Stimulated activated CD8-positive, alpha-beta memory T cell treated with anti-CD3 and anti-CD28 coated beads, Interleukin-15, amount 100 ng/mL, for 48 hours (primary cell): ENCODE measurements around the gene LDB3.
"Not testable (repeated sequence)": the region's sequence is repeated elsewhere in the genome, so short reads cannot be mapped to it uniquely, and the experiment has no call there.

Experiments used
- DNase-seq, 2 donors: peaks; one replicate each; pipeline ENCODE4 v3.0.0-alpha.2; 2020; ENCODE audit warnings: low read depth in 2 of 2

Gene LDB3

DNA sequence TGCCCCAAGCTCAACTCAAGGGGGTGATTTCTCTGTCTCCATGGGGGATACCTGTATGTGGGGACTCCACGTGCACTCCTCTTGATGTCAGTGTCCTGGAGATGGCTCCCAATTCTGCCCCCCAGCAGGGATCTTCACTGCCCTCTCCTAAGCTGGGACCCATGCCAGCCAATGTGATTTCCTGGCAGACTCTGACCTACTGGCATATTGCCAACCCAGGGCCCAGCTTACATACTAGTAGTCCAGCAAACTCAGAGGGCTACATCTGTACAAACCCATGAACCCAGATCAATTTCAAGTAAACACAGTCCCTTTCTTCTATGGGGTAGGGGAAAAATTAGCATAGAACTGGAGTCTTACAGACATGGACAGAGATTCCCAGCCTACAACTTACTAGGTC, 61.9 kb downstream of the LDB3 start:
- DNase-seq: no peak

DNA sequence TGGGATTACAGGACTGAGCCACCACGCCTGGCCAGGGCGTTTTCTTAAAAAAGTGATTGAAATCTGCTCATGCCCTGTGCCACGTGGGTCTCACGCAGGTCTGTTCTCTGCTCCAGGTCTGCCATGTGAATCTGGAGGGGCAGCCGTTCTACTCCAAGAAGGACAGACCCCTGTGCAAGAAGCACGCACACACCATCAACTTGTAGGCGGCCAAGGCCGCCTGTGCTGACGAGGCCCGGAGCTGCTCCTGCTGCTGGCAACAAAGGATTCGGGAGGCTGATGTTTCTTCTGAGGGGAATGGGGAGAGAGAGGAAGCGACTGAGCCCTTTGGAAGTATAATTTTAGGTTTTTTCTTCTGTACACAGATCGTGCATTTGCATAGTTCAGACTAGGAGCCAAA, 64.5 kb downstream of the LDB3 start:
- DNase-seq: no peak

DNA sequence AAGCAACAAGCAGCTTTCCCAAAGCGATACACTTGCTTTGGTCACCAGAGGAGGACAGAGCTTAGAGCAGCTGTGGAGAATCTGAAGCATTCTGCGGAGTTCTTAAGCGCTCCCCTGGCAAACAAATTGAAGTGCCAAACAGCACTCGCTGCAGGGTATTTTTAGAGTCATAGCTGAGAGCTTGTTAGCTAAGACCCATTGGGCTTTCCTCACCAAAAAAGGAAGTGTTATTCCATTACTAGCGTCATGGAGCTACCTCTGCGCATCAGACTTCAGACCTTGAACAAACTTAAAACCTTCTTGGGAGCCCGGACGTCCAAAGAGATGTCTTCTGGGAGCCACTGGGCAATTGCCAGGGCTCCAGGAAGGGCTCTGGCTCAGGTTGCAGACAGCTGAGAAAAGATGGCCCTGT, 65.0 kb downstream of the LDB3 start:
- DNase-seq: no peak

DNA sequence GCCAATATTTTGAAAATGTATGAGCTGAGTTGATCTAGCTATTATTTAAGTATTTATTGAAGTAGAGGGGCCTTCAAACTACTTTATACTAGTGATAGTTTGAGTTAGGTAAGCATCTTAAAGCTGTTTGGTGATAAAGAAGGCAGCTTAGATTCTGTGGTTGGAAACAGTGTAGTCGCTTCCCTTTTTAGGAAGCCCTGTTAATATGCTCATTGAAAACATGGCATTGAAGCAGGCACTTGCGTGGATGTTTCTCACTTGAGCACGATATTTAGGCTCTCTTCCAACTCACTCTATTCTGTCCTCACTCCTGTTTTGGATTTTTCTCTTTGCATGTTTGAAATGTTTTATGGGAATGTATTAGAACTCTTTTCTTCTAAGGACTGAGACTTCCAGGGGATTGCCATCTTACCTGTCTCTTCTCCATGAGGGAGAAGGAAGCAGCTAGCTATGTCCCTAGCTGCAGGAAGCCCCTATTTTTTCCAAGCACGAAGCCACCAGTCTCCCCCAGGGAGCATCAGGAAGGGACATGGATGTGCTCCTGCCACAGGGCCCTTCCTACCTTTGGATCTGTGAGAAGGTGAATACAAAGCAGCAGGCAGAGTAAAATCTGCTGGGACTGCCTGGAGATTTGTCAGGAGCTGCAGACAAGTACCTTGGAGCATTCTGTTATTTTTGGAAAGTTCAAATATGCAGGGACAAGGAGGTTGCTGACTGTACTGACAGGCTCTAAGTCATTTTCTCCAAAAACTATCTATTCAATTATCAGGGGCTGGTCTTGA, 66.1 kb downstream of the LDB3 start:
- DNase-seq: no peak

DNA sequence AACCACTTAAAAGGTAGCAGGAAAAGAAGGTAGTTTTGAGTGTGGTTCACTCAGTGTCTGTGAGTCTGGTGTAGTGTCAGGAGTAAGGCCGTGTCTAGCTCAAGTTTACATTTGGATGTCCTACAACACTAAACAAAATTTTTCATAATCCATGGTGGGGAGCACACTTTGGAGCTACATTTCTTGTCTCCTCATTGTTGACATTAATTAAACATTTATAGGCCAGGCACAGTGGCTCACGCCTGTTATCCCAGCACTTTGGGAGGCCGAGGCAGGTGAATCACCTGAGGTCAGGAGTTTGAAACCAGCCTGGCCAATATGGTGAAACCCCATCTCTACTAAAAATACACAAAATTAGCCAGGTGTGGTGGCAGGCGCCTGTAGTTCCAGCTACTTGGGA, 67.0 kb downstream of the LDB3 start:
- DNase-seq: not testable (repeated sequence)

DNA sequence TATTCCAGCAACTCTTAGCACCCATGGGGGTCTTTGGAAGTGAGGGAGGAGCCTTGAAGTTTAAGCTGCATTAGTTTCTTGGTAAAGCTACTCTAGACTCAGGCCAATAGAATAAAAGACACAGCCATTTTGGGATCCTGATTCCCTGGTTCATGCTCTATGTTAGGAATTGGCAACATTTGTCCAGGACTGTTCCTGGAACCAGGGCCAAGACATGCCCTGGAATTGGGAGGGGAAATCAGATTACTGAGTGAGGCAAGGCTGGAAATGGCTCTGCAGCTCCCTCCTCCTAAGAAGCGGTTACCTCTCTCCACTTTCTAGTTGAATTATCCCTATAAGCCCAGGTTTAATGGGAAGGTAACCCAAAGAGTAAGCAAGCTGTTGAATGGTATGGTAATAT, 73.9 kb downstream of the LDB3 start:
- no peak for DNase-seq

DNA sequence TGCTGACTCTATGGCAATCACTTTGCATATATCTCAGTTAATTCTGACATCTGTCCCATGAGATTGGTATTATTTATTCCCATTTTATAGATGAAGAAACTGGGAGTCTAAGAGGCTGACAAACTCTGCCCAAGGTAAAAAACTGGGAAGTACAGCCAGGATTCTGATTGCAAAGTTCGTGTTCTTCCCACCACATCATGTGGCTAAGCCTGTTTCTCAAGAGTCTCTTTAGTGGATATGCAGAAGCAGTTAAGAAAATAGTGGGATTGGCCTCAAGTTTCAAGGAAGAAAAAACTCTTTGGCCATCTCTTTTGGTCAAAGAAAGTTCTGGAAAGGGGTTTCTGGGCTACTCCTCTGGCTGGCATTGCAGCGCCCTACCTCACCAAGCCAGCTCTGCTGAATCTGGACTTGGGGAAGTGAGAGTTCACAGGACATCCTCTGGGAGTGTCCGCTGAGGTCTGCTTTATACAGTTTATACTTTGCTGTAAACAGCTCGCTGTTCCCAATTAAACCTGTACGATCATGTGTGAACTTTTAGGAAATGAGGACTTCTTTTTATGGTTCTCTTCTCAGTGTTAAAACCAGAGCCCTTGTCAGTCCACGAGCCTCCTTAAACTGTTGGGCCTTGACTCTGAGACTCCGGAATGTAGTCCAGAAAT, 75.9 kb downstream of the LDB3 start:
- no peak for DNase-seq

DNA sequence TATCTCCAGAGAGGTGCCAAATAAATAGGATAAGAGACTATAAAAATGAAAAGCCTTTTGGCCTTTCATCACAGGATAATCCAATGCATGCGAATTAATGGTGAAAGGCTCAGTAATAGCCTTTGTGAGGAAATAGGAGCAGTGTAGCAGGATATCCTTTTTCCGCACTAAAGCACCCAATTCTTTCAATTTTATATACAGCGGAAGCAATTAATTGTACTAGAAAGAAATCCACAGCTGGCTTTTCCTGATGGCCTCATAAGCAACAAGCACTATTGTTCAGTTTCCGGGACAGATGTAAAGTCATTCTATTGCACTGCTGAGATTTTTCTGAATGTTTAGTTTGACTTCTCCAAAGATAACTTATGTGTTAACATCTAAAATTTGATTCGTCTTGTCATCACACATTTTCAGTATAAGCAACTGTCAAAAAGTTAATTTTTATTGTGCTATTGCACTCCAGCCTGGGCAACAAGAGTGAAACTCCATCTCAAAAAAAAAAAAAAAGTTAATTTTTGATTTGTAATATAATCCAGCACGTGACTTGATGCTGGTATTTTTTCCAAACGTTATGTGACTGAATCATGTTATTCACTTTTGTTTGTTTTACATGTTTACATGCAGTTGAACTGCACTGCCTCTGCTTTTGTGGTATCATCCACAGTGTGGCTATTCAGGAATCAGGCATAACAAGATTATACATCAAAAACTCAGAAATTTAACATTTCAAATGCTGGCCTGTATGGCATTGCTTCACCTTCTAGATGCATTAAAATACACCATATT, 79.7 kb downstream of the LDB3 start:
- DNase-seq: no peak

DNA sequence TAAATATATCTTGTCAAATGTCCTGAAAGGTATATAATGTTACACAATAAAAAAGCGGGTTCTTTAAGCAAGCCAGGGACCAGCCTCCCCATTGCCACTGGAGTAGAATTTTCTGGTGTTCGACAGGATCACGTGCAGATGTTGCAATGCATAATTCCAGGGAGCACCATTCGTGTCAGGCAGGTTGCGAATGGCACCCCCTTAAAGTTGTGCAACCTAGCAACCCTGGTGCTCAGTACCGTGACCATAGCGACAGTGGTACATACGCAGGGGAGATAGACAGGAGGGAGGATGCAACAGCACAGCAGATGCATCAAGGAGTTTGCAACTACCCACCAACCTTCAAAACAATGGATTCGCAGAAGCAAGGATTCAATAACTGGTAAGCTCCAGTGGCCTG, 81.5 kb downstream of the LDB3 start:
- DNase-seq: no peak

DNA sequence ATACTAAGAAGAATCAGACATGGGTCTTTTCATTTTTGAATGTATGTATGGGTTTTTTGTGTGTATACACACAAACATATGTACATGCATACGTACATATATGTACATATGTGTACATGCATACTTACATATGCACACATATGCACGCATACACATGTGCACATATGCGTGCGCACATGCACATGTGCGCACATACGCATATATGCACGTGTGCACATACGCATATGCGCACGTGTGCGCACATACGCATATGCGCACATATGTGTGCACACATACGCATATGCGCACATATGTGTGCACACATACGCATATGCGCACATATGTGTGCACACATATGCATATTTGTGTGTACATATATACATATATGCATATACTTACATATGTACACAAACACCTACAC, 83.2 kb downstream of the LDB3 start:
- no peak for DNase-seq

DNA sequence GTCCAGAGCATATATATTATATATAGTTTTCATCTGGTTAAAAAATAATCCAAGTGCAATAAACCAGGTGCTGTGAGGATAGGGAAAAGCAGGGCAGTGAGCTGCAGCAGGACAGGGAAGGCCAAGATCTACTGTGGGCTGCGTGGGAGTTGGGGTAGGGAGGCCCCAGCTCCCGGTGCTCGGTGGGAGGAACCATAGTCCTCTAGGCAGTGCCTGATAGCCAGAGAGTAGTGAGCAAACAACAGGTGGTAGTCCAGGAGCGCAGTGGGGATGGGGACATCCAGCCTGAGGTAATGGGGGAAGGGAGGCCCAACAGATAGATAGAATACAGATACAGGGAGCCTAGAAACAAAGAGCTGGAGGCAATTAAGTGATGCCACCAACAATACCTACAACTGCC, 84.0 kb downstream of the LDB3 start:
- no peak for DNase-seq

DNA sequence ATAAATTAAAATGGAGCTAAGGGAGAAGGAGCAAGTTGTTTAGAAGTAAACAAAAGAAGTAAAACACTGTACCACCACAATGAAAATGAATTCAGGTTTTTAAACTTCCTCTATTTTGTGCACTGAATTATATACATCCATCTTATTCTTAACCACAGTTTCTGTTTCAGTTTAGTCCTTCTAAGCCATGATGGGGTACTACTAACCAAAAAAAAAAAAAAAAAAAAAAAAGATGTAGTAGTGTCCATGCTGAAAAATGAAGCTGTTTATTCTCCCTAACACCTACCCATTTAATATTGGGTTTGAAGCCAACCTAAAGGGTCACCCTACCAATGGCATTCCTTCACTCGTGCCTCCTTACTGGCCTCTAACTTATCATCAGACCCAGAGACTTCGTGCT, 84.7 kb downstream of the LDB3 start:
- DNase-seq: no peak

DNA sequence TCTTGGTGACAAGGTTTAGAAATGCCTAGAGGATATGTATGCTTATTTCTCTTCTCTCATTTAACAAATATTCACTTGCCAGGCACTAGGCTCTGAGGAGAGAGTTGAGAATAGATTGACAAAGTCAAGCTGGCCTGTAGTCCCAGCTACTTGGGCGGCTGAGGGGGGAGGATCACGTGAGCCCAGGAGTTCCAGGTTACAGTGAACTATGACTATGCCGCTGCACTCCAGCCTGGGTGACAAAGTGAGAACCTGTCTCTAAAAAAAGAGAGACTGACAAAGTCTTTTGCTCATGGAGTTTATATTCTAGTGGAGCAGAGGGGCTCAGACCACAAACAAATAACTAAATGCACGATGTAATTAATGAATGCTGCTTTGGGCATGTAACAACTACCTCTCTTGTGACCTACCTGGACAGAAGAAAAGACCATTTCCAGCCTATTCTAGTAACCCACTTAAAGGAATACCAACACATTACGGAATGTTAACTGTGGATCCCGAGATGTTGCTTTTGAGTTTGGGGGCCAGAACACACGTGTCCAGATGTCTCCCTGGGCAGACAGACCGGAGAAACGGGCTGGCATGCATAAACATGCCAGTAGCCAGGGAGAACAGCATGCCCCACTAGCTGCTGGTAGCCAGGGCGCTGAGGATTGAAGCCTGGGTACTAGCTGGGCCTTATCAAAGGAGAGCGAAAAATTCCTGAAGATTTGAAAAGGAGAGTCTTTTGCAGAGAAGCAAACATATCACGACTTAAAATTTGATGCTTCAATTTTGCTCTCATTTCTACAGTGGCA, 85.5 kb downstream of the LDB3 start:
- no peak for DNase-seq

DNA sequence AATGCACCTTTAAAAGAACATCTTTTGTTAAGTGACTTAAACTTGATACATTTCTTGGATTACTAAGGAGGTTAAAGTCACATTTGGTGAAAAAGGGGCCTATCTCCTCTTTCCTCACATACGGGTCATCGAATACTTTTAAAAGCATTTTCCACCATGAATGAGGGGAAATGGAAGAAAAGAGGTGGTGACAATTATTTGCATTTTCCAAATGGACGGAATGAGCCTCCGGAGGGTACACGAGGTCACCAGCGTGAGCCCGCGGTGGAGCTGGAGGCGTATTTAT, 87.1 kb downstream of the LDB3 start:
- DNase-seq: no peak

DNA sequence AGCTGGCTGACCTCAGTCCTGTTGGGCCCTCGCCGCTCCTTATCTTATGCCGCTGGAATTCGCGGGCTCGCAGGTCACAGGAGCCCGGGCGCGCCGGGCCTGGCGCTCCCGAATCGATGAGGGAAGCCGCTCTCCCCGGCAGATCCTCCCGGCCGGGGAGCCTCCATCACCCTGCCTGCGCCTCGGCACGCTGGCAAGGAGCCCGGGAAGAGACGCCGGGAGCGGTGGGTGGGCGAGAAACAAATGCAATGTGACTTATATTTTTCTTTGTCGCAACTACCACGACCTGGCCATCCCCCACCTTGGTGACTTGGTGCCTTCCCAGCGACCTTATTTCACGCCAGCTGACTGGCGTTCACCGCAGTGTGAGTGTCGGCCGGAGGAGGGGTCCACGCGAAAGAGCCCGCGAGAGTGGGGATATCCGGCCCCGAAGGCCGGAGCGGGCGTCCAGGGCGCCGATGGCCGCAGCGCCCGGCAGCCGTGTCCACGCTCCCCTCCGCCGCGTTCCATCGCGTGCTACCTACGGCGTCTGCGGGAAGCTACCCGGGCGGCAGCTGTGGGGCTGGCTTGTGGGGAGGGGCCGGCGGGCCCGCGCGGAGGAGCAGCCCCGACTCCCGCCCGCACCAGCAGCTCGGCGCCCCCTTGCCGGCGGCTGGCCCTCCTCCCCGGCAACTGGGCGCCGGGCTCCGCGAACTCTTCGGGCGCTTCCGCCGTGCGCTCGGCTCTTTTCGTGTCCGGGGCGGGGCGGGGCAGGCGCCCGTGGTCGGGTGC, 87.6 kb downstream of the LDB3 start:
- peak; percentile 77 to 83 for DNase-seq

DNA sequence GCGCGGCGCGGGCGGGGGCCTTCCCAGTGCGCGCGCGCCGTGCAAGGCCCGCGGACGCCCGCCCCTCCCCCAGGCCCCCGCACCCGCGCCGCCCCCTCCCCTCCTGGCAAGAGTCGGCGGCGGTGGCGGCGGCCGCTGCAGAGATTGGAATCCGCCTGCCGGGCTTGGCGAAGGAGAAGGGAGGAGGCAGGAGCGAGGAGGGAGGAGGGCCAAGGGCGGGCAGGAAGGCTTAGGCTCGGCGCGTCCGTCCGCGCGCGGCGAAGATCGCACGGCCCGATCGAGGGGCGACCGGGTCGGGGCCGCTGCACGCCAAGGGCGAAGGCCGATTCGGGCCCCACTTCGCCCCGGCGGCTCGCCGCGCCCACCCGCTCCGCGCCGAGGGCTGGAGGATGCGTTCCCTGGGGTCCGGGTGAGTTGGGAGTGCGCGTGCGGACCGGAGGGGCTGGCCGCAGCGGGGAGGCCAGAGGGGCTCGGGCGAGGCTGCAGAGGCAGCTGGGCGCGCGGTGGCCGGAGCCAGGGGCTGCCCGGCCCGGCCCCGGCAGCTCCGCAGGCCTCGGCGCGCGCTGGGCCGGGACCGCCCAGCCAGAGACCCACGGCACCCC, 88.3 kb downstream of the LDB3 start, which contains the start of gene BMPR1A:
Gene BMPR1A, plus strand, starts transcription at position 109 of the 602 bp plus-strand sequence. CDS start 119,400 bp downstream, outside the sequence.
- no peak for DNase-seq

DNA sequence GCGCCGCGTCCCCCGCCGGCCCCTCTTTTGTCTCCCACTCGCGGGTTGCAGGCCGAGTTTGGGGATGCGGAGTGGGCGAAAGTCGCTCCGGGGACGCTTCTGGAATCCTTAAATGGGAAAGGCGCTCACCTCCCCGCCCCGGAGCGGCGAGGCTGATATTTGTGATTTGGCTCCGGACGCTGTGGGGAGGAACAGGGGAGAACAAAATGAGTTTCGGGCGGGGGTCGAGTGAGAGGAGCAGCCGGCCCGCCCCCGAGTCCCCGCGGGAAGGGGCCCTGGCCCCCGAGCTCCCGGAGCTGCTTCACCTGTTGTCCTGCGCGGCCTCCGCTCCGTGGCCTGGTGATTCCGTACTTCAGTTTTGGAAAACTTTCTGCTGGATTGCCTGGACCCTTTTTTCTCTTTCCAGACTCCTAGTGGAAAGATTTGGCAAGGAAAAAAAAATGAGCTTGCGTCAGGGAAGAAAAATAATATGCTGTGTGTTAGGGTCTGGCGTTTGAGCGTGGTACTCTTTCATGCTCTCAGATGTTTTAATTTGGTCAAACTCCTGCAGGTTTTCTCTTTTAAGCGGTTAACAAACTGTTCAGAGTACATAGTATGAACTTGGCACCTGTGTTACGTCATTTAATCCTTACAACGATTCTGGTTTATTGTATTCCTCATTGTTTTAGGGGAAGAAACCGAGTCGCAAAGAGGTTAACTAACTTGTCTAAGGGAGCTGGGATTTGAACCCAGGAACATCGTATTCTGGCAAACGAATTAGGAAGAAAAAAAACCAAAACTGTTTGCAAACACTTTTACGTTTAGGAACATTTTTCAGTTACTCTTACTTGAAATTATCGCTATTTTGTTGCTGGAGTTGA, 89.0 kb downstream of the LDB3 start:
- DNase-seq: no peak

DNA sequence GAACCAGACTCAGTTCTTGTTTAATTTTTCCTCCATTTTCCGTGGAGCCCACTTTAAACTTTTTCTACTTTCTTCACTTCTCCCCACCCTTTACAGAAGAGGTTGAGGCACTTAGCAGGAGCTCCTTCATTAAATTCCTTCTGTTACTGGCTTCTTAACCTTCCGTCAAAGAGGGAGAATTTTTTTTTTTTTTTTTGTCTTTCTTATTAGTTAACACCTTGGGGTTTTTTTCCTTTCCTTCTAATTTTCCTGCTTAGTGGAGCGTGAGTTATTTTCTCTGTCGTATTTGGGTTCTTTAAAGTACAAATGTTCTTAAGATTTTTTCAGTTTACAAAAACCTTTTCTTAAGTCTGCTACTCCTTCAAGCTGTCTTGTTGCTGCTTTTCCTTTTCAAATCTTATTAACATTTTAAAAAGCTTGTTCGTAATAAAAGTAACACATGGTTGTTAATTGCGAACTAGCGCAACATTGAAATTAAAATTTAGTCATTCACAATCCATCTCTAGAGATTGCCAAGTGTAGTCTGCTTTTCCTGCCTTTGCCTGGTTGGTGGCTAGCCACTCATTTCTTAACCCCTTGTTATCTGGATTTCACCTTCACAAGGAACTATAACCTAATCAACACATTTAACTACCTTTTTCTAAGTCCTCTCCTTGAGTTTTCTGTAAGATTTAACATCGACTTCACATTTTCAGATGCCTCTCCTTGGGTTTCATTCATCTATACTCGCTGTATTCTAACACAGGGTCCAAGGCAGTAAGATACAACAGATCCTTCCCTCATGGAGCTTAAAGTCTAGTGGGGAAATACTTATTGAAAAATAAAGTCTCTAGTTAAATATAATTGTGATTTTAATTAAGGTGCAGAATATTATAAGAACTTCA, 90.1 kb downstream of the LDB3 start:
- no peak for DNase-seq
